SHP77 (cell line): ENCODE data around the gene NCKAP5.

Experiments used
- DNase-seq, 2 experiments: peaks; one replicate each; lab custom pipeline; 2025; lab: John Stamatoyannopoulos, UW

Gene NCKAP5

DNA sequence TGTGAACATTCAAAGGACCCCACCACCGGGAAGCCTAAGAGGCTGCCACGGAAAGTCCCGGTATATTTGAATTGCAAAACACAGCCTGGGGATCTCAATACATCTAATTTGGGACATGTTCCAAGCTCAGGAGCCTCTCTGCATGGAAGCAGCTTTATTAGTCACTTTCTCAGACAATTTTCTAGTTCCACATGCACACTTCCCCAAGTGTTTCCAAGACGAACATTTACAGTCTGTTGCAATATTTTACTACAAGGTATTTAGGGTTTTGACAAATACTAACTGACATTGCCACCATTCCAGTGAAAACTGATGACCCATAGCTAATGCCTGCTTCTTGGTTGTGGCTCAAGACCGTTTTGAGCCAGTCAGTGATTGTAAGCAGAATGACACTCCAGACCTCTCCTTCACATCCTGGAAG, 145.3 kb downstream of the NCKAP5 start:
- no peak for DNase-seq

DNA sequence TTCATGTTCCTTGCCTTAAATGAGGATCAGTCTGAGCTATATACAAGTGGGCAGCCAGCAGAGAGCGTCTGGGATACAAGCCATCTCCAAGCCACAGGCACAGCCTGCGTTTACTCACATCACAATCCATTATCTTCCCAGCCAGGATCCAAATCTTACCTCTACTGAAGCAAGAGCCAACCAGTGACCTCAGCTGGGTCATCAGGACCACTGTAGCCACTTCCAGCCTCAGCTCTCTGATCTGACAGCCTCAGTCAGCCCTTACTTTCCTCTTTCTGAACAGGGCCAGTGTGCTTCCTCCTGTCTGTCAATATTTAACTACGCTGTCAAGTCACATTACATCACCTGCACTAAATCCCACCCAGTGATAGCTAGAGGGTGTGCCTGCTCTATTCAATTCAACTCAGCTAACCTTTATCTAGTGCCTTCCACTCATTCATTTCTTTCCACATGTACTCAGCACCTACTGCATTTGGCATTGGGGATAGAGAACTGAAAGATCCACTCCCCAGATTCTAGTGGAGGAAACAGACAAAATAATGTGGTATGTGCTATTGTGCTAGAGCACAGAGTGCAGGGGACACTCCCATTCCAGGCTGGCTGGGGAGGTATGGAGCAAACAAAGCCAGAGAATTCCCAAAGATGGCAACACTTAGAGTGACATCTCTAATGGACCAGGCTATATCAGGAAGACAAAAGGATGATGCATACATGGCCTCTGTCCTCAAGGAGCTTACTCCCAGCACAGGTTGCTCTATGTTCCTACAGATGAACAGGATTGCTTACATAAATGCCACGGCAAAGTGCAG, 146.5 kb downstream of the NCKAP5 start:
- DNase-seq, result peak; percentile 82

DNA sequence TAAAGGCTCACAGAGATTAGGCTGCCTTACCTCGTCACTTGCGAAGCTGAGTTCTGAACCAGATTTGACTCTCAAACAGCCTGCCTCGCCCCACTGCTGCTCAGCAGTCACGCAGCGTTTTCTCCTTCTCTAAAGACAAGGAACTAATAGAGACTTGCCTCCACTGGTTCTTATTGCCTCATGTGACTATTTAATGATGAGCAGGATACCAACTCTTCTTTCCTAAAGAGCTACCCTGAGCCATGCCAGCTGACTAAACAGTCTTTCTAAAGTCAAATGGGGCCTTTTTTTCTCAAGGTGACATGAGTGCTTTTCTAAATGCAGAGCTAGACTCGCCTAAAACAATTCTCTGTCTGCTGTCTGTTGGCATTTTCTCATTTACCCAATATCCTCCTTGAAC, 147.5 kb downstream of the NCKAP5 start:
- DNase-seq, result no peak

DNA sequence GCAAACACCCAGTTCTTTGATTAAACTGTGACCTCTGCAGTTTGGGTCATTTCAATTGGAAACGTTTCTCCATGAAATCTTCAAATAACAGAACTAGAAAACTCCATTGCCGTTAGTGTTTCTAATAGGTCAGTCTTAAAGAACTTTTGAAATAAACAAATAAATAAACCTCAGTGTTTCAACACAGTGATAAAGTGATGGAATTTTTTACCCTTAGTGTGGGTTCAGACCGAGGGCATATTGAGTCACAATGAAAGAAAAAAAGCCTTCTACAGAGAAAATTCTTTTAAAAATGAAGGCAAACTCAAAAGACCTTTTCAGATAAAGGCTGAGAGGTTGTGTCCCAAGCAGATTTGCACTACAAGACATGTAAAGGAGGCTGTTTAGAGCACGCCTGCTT, 149.6 kb downstream of the NCKAP5 start:
- no peak for DNase-seq

DNA sequence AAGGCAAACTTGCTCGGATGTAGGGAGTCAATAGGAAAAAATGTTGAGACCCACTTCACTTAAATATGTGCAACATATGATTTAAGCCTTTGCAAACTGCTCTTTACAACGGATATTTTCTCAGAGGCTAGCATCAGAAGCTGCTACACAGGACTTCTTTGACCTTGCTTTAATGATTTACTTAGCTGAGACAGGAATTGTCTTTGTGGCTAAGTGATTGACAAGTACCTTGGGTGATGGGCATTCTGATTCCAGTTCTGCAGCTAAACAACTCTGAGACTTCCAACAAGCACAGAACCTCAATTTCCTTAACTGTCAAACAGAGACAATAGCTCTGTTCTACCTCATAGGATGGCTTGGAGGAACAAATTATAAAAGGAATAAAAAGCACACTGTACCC, 150.2 kb downstream of the NCKAP5 start:
- DNase-seq, result no peak

DNA sequence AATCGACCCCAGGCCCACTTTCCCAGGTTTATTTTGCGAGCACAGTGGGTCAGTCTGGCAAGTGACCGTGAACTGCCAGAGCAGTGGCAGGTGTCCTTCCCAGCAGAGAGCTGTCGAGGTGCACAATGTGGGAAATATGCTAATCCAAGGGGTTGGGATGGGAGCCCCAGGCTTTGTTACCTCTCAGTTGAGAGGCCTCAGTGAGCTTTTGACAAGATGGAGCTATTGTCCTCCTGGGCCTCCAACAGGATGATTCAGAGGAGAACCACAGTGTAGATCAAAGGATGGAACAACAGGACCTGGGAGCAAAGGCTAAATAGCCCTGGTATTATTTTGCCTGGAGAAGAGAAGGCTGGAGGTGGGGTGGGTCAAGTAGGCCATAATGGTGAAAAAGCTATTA, 150.8 kb downstream of the NCKAP5 start:
- DNase-seq, result no peak

DNA sequence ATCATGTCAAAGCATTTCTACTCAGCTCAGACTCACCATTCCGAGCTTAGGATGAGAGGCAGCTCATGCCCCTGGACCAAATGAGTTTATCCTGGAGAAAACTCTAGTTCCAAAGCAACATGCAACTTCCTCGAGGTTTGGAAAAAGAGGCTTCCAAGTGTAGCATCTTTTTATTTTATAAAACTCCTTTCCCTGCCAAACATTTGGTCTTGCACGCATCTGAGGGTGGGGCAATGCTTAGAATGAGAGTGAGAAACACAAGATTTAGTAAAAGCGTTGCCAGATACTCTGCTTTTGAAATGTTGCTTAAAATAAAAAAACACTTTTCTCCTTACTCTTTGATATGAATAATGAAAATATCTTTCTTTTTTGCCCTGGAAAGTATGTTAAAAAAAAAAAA, 151.5 kb downstream of the NCKAP5 start:
- no peak for DNase-seq

DNA sequence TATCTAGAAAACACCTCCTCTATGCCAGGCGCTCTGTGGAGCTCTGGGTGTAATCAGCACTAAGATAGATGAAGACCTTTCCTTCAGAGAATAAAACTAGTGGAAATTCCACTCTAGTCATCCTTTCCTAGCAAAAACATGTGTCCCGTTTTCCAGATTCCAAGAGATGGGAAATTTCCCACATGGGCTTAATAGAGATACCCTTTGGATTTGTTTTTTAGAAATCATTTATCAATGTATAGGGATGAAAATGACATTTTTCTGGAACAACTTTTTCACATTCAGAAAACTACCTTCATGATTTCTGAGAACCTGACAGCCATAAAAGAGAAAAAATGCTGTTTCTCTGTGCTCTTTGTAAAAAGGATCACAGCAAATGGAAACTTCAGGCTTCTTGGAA, 152.1 kb downstream of the NCKAP5 start:
- DNase-seq, result no peak

DNA sequence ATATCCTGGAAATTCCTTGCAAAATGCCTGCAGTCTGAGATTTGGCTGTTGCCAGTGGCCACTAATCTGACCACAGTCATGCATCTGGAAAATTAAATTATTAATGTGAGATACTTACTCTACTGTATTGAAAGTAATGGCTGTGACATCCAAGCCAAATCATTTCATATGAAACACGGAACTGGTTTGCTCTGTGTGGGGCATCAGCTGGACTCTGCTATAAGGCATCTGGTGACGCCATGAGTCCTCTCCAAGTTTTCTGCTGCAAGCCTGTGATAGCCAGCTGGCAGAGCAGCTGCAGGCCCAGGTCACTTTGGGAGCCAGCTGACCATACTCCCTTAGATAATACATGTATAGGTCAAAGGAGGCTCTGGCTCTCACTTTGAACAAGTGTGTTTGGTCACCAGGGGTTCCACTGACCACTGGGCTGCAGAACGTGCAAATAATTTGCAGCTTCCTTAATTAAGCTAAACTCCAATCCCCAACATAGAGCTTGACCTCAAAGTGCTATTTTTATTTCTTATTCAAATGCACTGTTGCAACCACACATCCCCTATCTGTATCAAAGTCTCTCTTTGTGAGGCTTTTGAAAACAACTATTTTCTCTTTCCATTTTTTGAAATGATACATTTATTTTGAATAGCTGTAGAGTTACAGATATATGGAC, 152.9 kb downstream of the NCKAP5 start:
- DNase-seq, result peak; percentile 75 to 86

DNA sequence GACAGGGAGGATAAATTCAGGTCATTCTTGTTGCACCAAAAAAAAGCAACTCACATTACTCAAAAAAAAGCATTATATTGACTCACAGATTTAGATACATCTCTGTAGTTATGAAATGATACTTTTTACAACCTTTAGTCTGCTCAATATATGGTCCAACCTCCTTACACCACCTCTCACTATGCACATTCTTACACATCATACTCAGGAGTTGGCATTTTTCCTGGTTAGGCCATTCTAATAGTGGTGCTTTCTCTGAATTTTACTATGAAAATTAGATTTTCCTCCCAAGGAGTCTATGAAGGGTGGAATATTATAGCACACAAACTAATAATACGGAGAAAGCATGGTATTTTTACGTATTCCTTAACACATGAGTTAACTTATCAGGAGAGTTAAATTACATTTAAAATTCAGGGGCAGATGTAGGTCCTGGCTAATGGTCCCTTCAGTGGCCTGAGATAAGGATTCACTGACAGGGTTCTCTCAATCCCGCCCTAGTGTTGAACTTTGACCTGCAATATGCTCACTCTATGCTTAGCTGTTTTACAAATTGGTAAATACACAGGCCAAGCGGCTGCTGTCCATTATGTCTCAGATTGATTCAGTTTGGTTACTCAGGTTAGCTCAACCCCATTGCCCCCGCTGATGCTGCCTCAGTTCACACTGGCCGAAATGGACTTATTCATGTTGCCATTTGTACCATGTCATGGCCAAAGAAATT, 153.6 kb downstream of the NCKAP5 start:
- no peak for DNase-seq

DNA sequence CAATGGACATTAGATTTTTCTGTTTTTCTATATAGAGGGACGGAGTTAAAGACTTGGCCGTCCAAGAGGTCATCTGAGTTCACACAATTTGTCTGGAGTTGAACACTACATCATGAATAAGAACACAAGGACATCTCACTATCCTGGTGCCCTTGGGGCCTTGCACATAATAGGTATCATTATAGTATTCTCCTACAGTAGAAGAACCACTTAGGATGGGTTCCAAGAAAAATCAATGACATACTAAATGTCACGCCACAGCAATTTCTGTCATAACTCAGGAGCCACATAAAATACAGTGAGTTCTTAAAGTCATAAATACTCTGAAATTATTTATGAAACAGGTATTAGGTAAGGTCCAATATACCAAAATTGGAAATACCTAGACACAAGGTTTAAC, 154.4 kb downstream of the NCKAP5 start:
- no peak for DNase-seq

DNA sequence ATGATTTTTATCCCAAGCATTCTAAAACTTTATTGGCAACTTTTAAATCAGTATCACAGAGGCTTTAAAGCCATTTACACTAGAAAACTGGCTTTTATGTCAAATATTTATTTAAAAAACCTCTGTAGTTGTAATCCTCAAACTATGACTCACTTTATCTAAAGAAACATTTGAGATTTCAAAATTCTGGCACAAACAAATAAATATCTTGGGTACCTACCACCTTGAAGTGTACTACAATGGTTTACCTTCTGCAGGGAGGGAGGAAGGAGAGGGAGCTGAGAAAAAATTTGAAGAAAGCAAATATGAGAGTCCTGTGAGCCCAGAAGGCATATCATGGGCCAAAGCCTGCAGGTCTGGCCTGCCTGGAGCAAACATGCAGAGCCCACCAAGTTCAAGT, 155.6 kb downstream of the NCKAP5 start:
- no peak for DNase-seq

DNA sequence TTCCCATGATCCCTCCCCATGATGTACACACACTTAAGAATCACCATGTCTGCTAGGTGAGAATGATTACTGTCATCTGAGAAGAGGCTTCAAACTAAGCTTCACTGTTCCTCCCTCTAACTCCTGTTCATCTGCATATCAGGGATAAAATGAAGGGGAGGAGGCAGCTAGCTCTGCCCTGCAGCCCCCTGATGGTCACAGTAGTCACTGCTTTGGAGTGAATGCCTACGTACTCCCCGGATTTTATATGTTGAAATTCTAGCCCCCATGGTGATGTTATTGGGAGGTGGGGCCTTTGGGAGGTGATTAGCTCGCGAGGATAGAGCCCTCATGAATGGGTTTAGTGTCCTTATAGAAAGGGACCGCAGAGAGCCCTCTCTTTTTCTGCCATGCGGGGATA, 156.4 kb downstream of the NCKAP5 start:
- DNase-seq, result no peak

DNA sequence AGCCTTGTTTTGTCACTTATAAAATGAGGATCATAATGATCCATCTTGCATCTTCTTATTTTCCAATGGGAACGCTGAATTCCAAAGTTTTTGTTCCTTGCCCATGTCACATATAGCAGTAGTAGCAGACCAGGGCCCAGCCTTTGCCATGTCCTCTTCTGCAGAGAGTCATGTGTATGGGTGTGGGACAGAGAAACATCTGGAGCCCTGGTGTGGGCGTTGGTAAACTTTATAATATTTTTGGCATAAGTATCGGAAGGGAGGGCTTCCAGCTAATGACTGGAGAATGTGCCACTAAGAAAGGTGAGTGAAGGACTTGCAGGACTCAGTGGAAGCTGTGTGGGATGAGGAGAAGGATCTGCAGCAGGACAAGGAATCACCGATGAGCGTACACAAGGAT, 157.2 kb downstream of the NCKAP5 start:
- DNase-seq, result no peak

DNA sequence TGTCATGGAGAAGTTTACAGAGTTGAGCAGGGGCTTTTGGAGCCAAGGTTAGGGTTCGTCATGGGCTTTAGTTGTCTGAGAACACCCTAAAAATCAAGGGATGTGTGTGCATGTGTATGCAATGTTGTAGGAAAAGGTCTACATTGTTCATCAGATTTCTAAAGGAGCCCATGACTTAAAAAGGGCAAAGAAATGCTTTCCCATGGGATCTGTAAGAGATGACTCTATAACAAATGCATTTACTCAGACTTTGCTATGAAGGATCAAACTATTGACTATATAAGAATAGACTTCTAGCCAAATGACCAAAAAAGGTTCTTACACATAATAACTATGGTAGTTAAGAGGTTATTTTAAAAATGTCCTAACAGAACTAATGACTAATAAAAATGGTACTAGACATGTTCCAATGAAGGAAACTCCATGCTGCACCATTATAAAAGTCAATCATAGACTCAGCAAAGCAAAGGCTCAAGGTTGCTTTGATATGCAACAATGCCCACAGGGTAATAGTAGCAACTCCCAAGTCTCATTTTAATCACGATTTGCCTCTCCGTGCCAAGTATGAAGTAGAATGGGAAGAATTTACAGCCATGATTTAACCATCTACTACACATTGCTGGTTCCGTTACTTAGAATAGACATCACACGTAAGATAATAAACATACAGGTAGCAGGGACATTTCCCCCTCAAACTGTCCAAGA, 158.5 kb downstream of the NCKAP5 start:
- no peak for DNase-seq

DNA sequence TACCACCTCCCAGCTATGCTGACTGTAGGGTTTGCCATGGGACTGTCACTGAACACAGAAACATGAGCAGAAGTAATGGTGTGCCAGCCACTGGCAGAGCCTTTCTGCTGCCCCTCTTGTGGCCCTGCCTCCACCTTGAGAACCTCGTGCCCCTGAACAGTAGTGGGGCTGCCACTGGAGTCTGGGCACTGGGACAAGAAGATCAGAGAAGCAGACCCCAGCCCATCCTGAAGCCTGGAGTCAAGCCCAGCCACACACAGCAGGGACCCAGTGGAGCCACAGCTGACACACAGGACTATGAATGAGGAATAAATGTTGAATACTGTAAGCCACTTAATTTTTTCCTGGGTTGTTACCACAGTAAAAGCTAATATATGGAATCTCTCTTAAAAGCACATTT, 159.6 kb downstream of the NCKAP5 start:
- DNase-seq, result no peak

DNA sequence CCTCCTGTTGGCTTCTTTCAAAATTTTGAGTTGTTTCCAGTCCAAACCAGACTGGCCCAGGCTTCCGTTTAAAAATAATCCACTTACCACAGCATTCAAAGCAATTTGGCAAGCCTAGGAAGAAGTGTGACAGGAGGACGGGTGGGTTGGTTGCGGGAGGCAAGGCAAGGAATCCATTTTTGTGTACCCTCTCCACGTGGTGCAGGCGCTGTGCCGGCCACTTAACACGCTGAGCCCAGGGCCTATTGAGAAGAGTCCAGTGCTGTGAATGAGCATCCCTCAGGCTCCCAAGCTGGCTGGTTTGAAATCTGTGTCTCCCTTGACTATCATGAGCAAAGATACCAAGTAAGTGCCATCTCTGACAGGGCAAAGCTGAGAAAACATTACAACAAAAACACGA, 160.9 kb downstream of the NCKAP5 start:
- no peak for DNase-seq

DNA sequence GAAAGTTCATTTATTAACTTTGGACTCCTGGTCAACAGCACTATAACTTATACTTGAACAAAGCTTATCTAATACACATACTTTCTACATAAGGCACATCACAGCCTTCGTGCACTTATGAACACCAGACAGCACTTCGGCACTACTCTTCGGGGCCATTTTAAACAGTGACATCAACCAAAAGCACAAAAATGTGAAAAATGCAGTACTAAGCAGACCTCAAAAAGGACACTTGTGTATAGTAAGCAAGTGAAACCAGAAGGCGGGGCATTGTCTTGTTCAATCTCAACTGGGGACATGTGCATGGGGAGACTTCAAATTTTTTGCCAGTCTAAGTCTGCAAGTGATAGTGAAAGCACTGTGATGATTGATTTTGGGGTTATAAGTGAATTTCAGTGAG, 163.0 kb downstream of the NCKAP5 start:
- DNase-seq, result no peak

DNA sequence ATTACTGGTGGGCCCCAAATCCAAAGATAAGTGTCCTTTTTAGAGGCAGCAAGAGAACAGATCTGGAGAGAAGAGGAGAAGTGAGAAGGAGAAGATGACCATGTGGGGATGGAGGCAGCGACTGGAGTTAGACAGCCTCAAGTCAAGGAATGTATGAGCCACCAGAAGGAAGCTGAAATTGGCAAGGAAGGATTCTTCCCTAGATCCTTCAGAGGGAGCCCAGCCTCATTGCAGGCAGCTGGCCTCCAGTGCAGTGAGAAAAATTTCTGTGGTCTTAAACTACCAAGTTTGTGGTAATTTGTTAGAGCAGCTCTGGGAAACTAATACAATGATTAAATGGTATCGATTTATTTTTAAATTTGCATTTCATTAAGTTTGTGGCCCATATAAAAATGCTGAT, 167.9 kb downstream of the NCKAP5 start:
- DNase-seq, result no peak

DNA sequence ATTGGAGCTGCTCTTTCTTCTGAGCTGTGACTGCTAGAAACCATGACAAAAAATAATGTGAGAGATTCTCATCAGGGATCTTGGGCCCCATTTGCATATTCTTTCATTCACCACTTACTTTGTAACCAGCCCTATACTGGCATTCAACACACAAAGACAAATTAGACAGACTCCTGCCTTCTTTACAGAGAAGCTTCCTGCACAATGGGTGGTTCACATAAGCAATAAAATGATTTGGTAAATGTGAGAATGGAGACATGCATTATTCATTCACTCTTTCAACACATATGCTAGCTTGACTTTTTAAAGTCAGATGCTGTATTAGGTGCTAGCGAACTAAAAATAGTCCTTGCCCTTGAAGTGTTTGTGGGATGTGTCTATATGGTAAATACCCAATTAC, 174.4 kb downstream of the NCKAP5 start:
- DNase-seq, result no peak

DNA sequence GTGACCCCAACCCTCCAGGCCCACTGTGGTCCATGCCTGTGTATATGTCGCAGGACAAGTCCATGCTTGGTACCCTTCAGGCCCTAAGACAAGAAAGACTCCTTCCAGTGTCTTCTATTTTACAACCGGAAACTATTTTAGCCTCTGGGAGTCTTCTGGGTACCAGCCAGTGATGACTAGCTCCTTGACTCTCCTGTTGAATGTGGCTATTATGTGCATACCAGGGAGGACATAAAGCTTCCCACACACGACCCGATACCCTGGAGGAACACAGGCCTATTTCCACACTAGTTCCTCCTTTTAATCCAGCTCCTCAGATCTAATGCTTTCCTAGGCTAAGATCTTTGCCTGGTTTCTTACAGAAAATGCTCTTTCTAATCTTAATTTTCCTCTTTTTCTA, 178.1 kb downstream of the NCKAP5 start:
- DNase-seq, result no peak

DNA sequence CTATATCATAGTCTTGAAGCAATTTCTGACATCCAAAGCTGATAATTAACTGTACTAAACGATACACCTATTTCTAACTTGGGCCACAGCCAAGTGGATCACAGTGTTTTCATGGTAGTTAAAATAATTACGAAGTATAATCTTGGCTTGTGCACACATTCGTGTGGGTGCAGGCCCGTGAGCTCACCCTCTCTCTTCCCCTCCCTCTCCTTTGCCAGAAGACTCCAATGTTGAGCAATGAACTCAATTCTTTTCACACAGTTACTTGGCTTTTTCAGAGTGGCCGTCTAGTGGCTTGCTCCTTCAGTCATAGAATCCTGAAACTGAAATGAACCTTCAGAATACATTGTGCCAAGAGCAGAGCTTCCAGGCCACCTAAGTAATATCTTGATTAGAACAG, 178.7 kb downstream of the NCKAP5 start:
- DNase-seq, result no peak

DNA sequence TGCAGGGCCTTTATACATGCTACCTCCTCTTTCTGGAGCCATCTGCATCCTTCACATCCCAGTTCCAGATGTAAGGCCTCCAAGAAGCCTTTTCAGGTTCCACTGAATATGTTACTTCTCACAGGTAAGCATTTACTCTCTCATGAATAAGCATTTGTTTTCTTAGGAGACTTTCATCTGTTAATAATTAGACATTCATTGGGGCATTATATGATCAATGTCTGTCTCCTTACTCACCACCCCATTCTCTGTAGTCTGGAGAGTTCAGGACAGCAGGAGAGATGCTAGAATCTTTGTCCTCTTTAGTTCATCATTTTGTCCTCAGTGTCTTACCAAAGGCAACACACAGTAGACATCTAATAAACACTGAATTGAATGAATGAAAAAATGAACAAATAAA, 185.7 kb downstream of the NCKAP5 start:
- no peak for DNase-seq
